Measurements from ENCODE around the gene RTN4. TPM values are rescaled to one million over a fixed set of nuclear protein-coding genes. Genes with fewer than 3 reads are reported as not detected.

The RTN4 gene
- total and polyA plus RNA-seq, 3 donors from 2014 or later: 107 to 183 (median 112) TPM

- intact Hi-C loops (cut with DNase I; ENCODE audit: low total_unique reads): no loop called here
- Histone ChIP-seq H3K27me3 (no peaks in the 10 kb centered on the region), H3K4me1 (peaks cover 5% of the 10 kb centered on the region), H3K36me3 (ENCODE audit: low read depth, missing control alignments) (no peaks in the 10 kb centered on the region), H3K9me3 (no peaks in the 10 kb centered on the region), H3K27ac (no peak overlapping the region), H3K4me3 (no peak overlapping the region)
- 86 to 93% methylated on average over 4 of the region's 4 CpGs for WGBS, 2 donors
- DNase-seq: no peak
- TF ChIP-seq POLR2A (IDR thresholded peaks at IDR 0.05) (no peak), CTCF (IDR thresholded peaks at IDR 0.05) (no peak)
Observed at GRCh38 chr2:55031505-55031904, 18.7 kb downstream of the RTN4 start.

- Histone ChIP-seq H3K36me3 (ENCODE audit: low read depth, missing control alignments) (no peaks in the 10 kb centered on the region), H3K4me1 (peaks cover 7% of the 10 kb centered on the region), H3K4me3 (no peak overlapping the region), H3K9me3 (no peaks in the 10 kb centered on the region), H3K27ac (no peak overlapping the region), H3K27me3 (no peaks in the 10 kb centered on the region)
- intact Hi-C loops (cut with DNase I; ENCODE audit: low total_unique reads): no loop called here
- 77 to 80% methylated on average over 3 of the region's 3 CpGs for WGBS, 2 donors
- DNase-seq: no peak
- TF ChIP-seq POLR2A (IDR thresholded peaks at IDR 0.05) (no peak), CTCF (IDR thresholded peaks at IDR 0.05) (no peak)
Observed at GRCh38 chr2:55030766-55031165, 19.5 kb downstream of the RTN4 start.

DNA sequence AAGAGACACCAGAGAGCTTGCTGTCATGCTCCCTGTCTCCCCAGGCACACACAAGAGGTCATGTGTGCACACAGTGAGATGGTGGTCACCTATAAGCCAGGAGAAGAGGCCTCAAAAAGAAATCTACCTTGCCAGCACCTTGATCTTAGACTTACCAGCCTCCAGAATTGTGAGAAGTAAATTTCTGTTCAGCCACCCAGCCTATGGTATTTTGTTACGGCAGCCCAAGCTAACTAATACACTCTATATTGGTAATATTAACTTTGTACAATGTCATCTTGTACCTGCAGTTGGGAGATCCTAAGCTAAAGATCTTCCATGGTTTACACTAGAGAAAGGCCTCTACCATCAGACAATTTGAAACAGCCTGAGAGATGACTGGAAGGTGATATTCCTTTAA lies 21.2 kb downstream of the RTN4 start:
- Histone ChIP-seq H3K36me3 (ENCODE audit: low read depth, missing control alignments) (no peaks in the 10 kb centered on the region), H3K9me3 (no peaks in the 10 kb centered on the region), H3K27me3 (no peaks in the 10 kb centered on the region), H3K4me3 (no peak overlapping the region), H3K27ac (no peak overlapping the region), H3K4me1 (peaks cover 7% of the 10 kb centered on the region)
- intact Hi-C loops (cut with DNase I; ENCODE audit: low total_unique reads): no loop called here
- DNase-seq: no peak
- TF ChIP-seq POLR2A (IDR thresholded peaks at IDR 0.05) (no peak), CTCF (IDR thresholded peaks at IDR 0.05) (no peak)
- 94% methylated on average over 1 of the region's 1 CpG for WGBS, 2 donors

DNA sequence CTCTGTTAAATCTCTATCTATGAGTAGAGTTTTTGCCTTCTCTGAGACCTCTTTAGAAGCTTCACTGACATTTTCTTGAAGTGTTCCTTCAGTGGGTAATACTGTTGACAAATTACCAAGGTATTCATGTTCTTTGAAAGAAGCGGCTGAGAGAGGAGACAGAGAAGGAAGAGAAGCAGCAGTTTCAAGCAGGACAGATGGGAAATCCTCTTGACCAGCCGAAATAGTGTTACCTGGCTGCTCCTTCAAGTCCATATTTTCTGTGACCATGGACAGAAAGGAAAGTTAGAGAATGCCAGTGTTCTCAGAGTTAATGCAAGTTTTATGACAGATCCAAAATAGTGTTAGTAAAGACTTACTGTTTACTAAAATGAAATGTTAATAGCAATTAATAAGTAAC lies 23.0 kb downstream of the RTN4 start:
- no peak for DNase-seq
- Histone ChIP-seq H3K4me1 (peaks cover 7% of the 10 kb centered on the region), H3K27ac (no peak overlapping the region), H3K27me3 (no peaks in the 10 kb centered on the region), H3K9me3 (no peaks in the 10 kb centered on the region), H3K4me3 (no peak overlapping the region), H3K36me3 (ENCODE audit: low read depth, missing control alignments) (no peaks in the 10 kb centered on the region)
- 85 to 98% methylated on average over 2 of the region's 2 CpGs for WGBS, 2 donors
- intact Hi-C loops (cut with DNase I; ENCODE audit: low total_unique reads): no loop called here
- TF ChIP-seq POLR2A (IDR thresholded peaks at IDR 0.05) (no peak), CTCF (IDR thresholded peaks at IDR 0.05) (no peak)

DNA sequence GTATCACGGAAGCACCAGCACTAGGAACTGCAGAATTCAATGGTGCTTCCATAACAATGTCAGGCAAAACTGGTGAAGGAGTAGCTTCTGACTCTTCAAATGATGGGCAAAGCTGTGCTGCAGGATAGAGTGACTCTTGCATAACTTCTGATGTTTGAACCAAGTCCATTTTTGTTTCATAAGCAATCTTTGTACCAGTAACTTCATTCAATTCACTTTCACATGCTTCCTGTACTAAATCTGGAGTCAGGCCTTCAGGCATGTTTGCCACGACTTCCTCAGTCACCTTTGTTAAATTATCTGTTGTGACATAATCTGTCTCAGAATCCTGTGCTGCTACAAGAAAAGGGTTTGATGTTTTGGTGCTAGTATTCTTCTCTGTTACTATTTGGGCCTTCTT lies 24.0 kb downstream of the RTN4 start:
- TF ChIP-seq POLR2A (IDR thresholded peaks at IDR 0.05) (no peak), CTCF (IDR thresholded peaks at IDR 0.05) (no peak)
- no peak overlapping the region for H3K4me3 ChIP-seq
- peaks cover 7% of the 10 kb centered on the region for H3K4me1 ChIP-seq
- intact Hi-C loops (cut with DNase I; ENCODE audit: low total_unique reads): no loop called here
- DNase-seq: no peak
- H3K9me3 ChIP-seq: no peaks in the 10 kb centered on the region
- 73 to 75% methylated on average over 2 of the region's 2 CpGs for WGBS, 2 donors
- H3K27ac ChIP-seq: no peak overlapping the region
- H3K27me3 ChIP-seq: no peaks in the 10 kb centered on the region
- H3K36me3 ChIP-seq (ENCODE audit: low read depth, missing control alignments): no peaks in the 10 kb centered on the region
